ENCODE data around the gene ANO1.
A peak's percentile ranks its signal among the peaks of the same experiment; 100 is the strongest.
"Not testable (repeated sequence)": the region's sequence is repeated elsewhere in the genome, so short reads cannot be mapped to it uniquely, and the experiment has no call there.

The ANO1 gene

GRCh38 chr11:70200212-70200844, 122.2 kb downstream of the ANO1 start:
- H3K4me3 ChIP-seq (ENCODE audit: low read depth, low read length): no peak overlapping the region
- DNase-seq (ENCODE audit: low read depth, low spot score): no peak
- in situ Hi-C loops (cut with HindIII; ENCODE audit: low sequenced_read_pairs): no loop called here
- TF ChIP-seq CTCF (IDR thresholded peaks at IDR 0.05; ENCODE audit: low read depth, low read length): no peak

GRCh38 chr11:70201047-70201446, 122.9 kb downstream of the ANO1 start:
- DNase-seq (ENCODE audit: low read depth, low spot score); in situ Hi-C loops (cut with HindIII; ENCODE audit: low sequenced_read_pairs); H3K4me3 ChIP-seq (ENCODE audit: low read depth, low read length): not testable (repeated sequence)

GRCh38 chr11:70201882-70202861, 124.1 kb downstream of the ANO1 start:
- TF ChIP-seq CTCF (IDR thresholded peaks at IDR 0.05; ENCODE audit: low read depth, low read length): no peak
- no peak for DNase-seq (ENCODE audit: low read depth, low spot score)
- in situ Hi-C loops (cut with HindIII; ENCODE audit: low sequenced_read_pairs): no loop called here
- peak overlapping the region; percentile 71 for H3K4me3 ChIP-seq (ENCODE audit: low read depth, low read length)

- peak; percentile 93 for DNase-seq (ENCODE audit: low read depth, low spot score)
- TF ChIP-seq CTCF (IDR thresholded peaks at IDR 0.05; ENCODE audit: low read depth, low read length): no peak
- in situ Hi-C loops (cut with HindIII; ENCODE audit: low sequenced_read_pairs): no loop called here
Observed at GRCh38 chr11:70202920-70203750, 125.0 kb downstream of the ANO1 start, which contains the start of gene FADD. FADD (plus strand) TSS chr11:70203296; CDS start chr11:70203460, 164 bp downstream.

GRCh38 chr11:70203751-70204465, 125.8 kb downstream of the ANO1 start:
- TF ChIP-seq CTCF (IDR thresholded peaks at IDR 0.05; ENCODE audit: low read depth, low read length): no peak
- in situ Hi-C loops (cut with HindIII; ENCODE audit: low sequenced_read_pairs): no loop called here
- peak; percentile 89 for DNase-seq (ENCODE audit: low read depth, low spot score)
- H3K4me3 ChIP-seq (ENCODE audit: low read depth, low read length): peak overlapping the region; percentile 71

More at GRCh38 chr11:70202920-70203750, 125.0 kb downstream of the ANO1 start, which contains the start of gene FADD:
- H3K4me3 ChIP-seq (ENCODE audit: low read depth, low read length): peak within 1 kb of the TSS; percentile 71

- no peak for DNase-seq (ENCODE audit: low read depth, low spot score)
- no peak for TF ChIP-seq CTCF (IDR thresholded peaks at IDR 0.05; ENCODE audit: low read depth, low read length)
- in situ Hi-C loops (cut with HindIII; ENCODE audit: low sequenced_read_pairs): no loop called here
- peak overlapping the region; percentile 71 for H3K4me3 ChIP-seq (ENCODE audit: low read depth, low read length)
Observed at GRCh38 chr11:70204466-70204799, 126.3 kb downstream of the ANO1 start.
